ENCODE data around the gene PLEKHO2.

- TF ChIP-seq ZNF274 (IDR thresholded peaks at IDR 0.05; ENCODE audit: low read depth, low read length) = no peak
- no peak for TF ChIP-seq SUZ12 (IDR thresholded peaks at IDR 0.05; ENCODE audit: extremely low read depth, insufficient read depth, insufficient read length)
These were observed 20.7 kb downstream of the PLEKHO2 start for GRCh38 chr15:64862408-64862807.

All from NT2/D1 (cell line).